Measurements from ENCODE around the gene MMD2. TPM values are rescaled to one million over a fixed set of nuclear protein-coding genes. Genes with fewer than 3 reads are reported as not detected.
"Not testable (repeated sequence)": the region's sequence is repeated elsewhere in the genome, so short reads cannot be mapped to it uniquely, and the experiment has no call there.

Gene MMD2
- total RNA-seq, 1 experiment from 2014 or later: not detected

GRCh38 chr7:4993471-4993870 is 34.5 kb upstream of the MMD2 start:
- no peak for TF ChIP-seq CTCF (conservative IDR thresholded peaks at IDR 0.05; ENCODE audit: low read depth, low read length)
- no peak for TF ChIP-seq EZH2 (IDR thresholded peaks at IDR 0.05; ENCODE audit: low read length, unreplicated experiment)
- no peak for TF ChIP-seq EZH2phosphoT487 (IDR thresholded peaks at IDR 0.05; ENCODE audit: borderline replicate concordance, low read length)
- no peak overlapping the region for H3K27ac ChIP-seq (ENCODE audit: low read length)
- no peaks in the 10 kb centered on the region for H3F3A ChIP-seq (ENCODE audit: low read length, unreplicated experiment)
- H4K20me1 ChIP-seq (ENCODE audit: low read length): no peaks in the 10 kb centered on the region
- DNase-seq (no peak), ATAC-seq (no peak)
- H2AFZ ChIP-seq (ENCODE audit: low read length): no peak overlapping the region
- POLR2A ChIA-PET (ENCODE audit: unreplicated experiment): no interaction called here
- H3K9me2 ChIP-seq (replicated peaks; ENCODE audit: low read length): no peaks in the 10 kb centered on the region
- CTCF ChIA-PET: no interaction called here
- H3K36me3 ChIP-seq (ENCODE audit: low read depth, low read length): peaks cover 7% of the 10 kb centered on the region; the same call in 1 of the 2 replicates
- H3K4me3 ChIP-seq (ENCODE audit: low read length): no peak overlapping the region
- no peaks in the 10 kb centered on the region for H3K27me3 ChIP-seq (ENCODE audit: low read length)
- H3K79me2 ChIP-seq (ENCODE audit: low read length): no peaks in the 10 kb centered on the region
- intact Hi-C loops (cut with micrococcal nuclease): no loop called here
- no peak overlapping the region for H3K4me2 ChIP-seq (ENCODE audit: low read length)
- H3K4me1 ChIP-seq (ENCODE audit: insufficient read depth, low read length): no peaks in the 10 kb centered on the region
- BruUV-seq (replicated peaks): no TSS peak
- H3K9ac ChIP-seq (ENCODE audit: low read length): no peak overlapping the region
- no peaks in the 10 kb centered on the region for H3K9me3 ChIP-seq (ENCODE audit: low read length)

GRCh38 chr7:4982741-4983140 is 23.8 kb upstream of the MMD2 start:
- H3F3A ChIP-seq (ENCODE audit: low read length, unreplicated experiment); BruUV-seq (replicated peaks); POLR2A ChIA-PET (ENCODE audit: unreplicated experiment); H3K4me1 ChIP-seq (ENCODE audit: insufficient read depth, low read length); H2AFZ ChIP-seq (ENCODE audit: low read length); H3K4me3 ChIP-seq (ENCODE audit: low read length); intact Hi-C loops (cut with micrococcal nuclease); DNase-seq; H3K9me2 ChIP-seq (replicated peaks; ENCODE audit: low read length); H4K20me1 ChIP-seq (ENCODE audit: low read length); H3K9ac ChIP-seq (ENCODE audit: low read length); H3K4me2 ChIP-seq (ENCODE audit: low read length); H3K27me3 ChIP-seq (ENCODE audit: low read length); H3K9me3 ChIP-seq (ENCODE audit: low read length); CTCF ChIA-PET; ATAC-seq; H3K27ac ChIP-seq (ENCODE audit: low read length): not testable (repeated sequence)
- Histone ChIP-seq H3K36me3 (ENCODE audit: low read depth, low read length) (peaks cover 21% of the 10 kb centered on the region), H3K79me2 (ENCODE audit: low read length) (peaks cover 27% of the 10 kb centered on the region)

- H3K27me3 ChIP-seq (ENCODE audit: low read length); H3K9ac ChIP-seq (ENCODE audit: low read length); H3F3A ChIP-seq (ENCODE audit: low read length, unreplicated experiment); H3K4me2 ChIP-seq (ENCODE audit: low read length); H3K4me1 ChIP-seq (ENCODE audit: insufficient read depth, low read length); CTCF ChIA-PET; H3K4me3 ChIP-seq (ENCODE audit: low read length); H3K9me2 ChIP-seq (replicated peaks; ENCODE audit: low read length); H3K27ac ChIP-seq (ENCODE audit: low read length); intact Hi-C loops (cut with micrococcal nuclease); H3K9me3 ChIP-seq (ENCODE audit: low read length); BruUV-seq (replicated peaks); H2AFZ ChIP-seq (ENCODE audit: low read length); ATAC-seq; H4K20me1 ChIP-seq (ENCODE audit: low read length); DNase-seq; POLR2A ChIA-PET (ENCODE audit: unreplicated experiment): not testable (repeated sequence)
- Histone ChIP-seq H3K79me2 (ENCODE audit: low read length) (peaks cover 34% of the 10 kb centered on the region), H3K36me3 (ENCODE audit: low read depth, low read length) (peaks cover 31% of the 10 kb centered on the region)
These were observed 22.4 kb upstream of the MMD2 start for GRCh38 chr7:4981295-4981890.

GRCh38 chr7:4975626-4976025 is 16.6 kb upstream of the MMD2 start:
- peaks cover 46% of the 10 kb centered on the region for H3K79me2 ChIP-seq (ENCODE audit: low read length)
- BruUV-seq (replicated peaks): not testable (repeated sequence)

More at GRCh38 chr7:4975626-4976025, 16.6 kb upstream of the MMD2 start:
- H3K9me3 ChIP-seq (ENCODE audit: low read length); H3K27me3 ChIP-seq (ENCODE audit: low read length); POLR2A ChIA-PET (ENCODE audit: unreplicated experiment); ATAC-seq; H3K4me1 ChIP-seq (ENCODE audit: insufficient read depth, low read length); H3F3A ChIP-seq (ENCODE audit: low read length, unreplicated experiment); H3K27ac ChIP-seq (ENCODE audit: low read length); H4K20me1 ChIP-seq (ENCODE audit: low read length); H3K9ac ChIP-seq (ENCODE audit: low read length); H2AFZ ChIP-seq (ENCODE audit: low read length); DNase-seq; H3K9me2 ChIP-seq (replicated peaks; ENCODE audit: low read length): not testable (repeated sequence)
- CTCF ChIA-PET: interaction anchor here (0.7 kb wide), 1 partner anchor 31 kb away, joined by 3 read pairs; no protein-coding TSS in a partner anchor
- Histone ChIP-seq H3K36me3 (ENCODE audit: low read depth, low read length) (peaks cover 23% of the 10 kb centered on the region), H3K4me2 (ENCODE audit: low read length) (peak overlapping the region; percentile 80), H3K4me3 (ENCODE audit: low read length) (peak overlapping the region; percentile 77; the same call in 1 of the 2 replicates)
- intact Hi-C loops (cut with micrococcal nuclease): loop anchor here (2.0 to 10.0 kb wide), 2 partner anchors 91 to 109 kb away; partner anchors contain the start of gene RADIL
